Effector CD4-positive, alpha-beta T cell (primary cell): ENCODE measurements around the gene MPZL2. TPM values are rescaled to one million over a fixed set of nuclear protein-coding genes. Genes with fewer than 3 reads are reported as not detected.
"Not testable (repeated sequence)": the region's sequence is repeated elsewhere in the genome, so short reads cannot be mapped to it uniquely, and the experiment has no call there.

Experiments
- DNase-seq: peaks from one replicate; pipeline ENCODE4 v3.0.0-alpha.2; 2020
- total RNA-seq: gene quantifications from one replicate; lab custom pipeline; 2026; lab: John Stamatoyannopoulos, UW

MPZL2 gene
- total RNA-seq = not detected

DNA sequence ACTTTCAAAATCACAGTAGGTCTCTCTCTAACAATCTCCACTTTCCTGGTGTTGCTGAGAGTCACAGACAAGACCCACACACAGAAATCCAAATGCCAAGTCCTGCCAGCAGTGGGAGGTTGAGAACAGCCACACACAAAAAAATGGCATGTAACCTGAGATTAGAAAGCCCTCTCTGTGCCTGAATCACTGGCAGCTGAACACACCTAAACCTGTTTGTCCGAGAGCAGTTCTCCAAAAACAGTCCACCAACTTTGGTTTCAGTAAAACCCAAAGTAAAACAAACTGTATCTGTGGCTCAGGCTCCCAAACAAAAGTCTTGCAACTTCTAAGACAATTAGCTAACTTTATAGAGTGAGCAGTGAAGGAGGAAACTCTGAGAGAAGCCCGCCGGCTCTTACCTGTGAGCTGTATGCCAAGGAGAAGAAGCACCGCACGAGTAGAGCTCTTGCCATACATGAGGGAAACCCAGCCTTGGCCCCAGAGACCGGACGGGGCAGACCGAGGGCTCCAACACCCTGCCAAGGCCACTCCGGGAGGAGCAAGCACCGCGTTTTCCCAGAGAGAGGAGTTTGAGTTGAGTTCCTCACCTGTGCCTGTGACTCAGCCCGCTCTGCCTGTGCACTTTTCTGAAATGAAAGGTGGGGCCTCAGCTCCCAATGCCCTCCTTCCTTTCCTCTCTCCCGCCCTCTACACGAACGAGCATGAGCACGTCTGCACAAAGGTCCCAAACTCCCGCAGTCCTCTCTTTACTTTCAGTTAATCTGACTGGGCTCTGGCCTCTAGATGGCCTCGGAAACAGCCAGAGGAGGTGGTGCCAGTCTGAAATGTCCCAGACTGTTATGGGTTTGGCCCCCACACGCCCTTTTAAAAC is at the start of gene MPZL2:
MPZL2 (minus strand) TSS at position 603 of the 874 bp plus-strand sequence; CDS start at position 459, 144 bp downstream.
- DNase-seq = no peak

- no peak for DNase-seq
Observed at GRCh38 chr11:118313242-118313641, 49.1 kb upstream of the MPZL2 start.

GRCh38 chr11:118312328-118312727 is 48.2 kb upstream of the MPZL2 start:
- no peak for DNase-seq

DNA sequence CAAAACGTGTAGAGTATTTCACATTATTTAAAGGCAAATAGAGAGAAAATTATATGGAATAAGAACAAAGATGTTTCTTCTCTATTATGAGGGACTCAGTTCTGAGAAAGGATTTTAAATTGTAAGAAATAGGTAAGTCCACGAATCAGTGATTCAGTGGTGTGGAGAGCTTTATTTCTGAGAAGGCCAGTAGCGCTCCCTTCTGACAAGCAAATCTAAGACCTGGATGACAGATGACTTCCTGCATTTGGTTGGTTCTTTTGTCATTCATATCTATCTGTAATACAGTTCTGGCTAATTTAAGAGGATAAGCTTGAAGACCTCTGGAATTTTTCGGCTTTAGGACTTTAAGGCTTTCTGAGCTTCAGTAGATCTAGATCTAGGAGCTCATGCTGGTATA is 47.4 kb upstream of the MPZL2 start:
- DNase-seq = no peak

DNA sequence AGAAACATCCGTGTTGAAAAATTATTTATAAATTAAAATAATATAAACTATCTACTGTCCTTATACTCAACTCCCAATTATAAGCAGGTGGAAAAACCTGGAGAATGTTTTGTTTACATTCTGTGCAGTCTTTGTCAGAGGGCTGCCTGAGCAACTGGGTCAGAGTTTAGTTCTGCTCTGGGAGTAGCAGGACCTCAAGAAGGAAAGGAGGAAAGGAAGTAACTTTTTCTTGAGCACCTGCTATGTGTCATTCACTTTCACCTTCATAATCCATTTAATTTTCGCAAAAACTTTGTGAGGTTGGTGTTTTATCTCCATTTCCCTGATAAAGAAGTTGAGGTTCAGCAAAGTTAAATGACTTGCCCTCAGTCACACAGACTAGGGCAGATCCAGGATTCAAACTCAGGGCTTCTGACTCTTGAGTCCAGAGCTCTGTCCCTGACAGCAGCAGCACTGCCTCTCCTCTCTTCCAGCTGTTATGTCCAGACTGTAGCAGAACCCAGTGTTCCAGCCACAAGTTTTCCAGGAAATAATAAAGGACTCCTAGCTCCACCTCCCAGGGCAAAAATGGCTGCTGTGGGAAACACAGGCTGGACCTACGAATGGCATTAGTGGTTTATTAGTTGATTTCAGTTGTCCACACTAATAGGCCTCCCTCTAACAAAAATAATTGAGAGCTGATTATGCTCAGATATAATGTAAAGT is 46.8 kb upstream of the MPZL2 start:
- DNase-seq = no peak

DNA sequence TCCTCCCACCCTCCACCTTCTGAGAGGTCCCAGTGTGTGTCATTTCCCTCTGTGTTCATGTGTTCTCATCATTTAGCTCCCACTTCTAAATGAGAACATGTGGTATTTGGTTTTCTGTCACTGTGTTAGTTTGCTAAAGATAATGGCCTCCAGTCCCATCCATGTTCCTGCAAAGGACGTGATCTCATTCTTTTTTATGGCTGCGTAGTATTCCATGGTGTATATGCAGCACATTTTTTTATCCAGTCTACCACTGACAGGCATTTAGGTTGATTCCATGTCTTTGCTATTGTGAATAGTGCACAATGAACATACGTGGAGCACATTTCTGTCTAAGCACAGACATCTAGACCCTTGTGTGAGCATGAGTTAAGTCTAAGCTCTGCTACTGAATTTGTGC is 46.2 kb upstream of the MPZL2 start:
- DNase-seq = no peak

DNA sequence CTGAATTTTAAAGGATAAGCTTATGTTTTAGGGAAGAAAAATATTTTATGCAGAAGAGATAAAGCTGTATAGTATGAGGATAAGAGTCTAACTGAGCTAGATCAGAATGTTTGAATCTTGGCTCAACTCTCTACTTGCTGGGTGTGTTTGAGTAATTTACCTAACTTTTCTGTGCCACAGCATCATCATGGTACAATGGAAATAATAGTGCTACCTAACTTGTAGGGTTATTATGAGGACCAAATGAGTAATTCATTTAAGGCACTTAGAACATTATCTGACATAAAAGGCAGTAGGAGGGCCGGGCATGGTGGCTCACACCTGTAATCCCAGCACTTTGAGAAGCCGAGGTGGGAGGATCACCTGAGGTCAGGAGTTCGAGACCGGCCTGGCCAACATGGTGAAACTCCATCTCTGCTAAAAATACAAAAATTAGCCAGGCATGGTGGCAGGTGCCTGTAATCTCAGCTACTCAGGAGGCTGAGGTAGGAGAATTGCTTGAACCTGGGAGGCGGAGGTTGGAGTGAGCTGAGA is 45.0 kb upstream of the MPZL2 start:
- DNase-seq = not testable (repeated sequence)

DNA sequence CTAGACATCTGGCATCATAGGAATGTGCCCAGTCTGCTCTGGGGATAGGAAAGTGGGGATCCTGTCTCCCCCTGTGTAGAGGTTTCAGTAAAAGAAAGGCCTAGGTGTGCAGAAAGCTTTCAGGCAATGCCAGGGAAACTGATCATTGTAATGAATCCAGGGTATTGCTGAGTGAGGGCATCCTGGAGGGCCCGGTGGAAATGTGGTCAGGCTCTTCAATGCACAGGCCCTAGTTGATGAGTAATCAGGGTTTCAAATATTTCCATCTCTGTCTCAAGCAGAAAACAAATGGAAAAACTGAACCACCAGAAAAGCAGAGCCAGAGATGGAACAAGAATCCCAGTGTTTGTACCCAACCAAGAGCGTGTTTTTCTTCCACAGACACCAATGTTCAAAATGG is 42.5 kb upstream of the MPZL2 start:
- no peak for DNase-seq

- peak; percentile 36 for DNase-seq
Observed at GRCh38 chr11:118305726-118306125, 41.6 kb upstream of the MPZL2 start.

GRCh38 chr11:118304568-118305248 is 40.6 kb upstream of the MPZL2 start, which contains the start of gene CD3E:
TSS of gene CD3E (plus strand) at chr11:118304730. CDS start at chr11:118304953, 223 bp downstream.
- DNase-seq = peak; percentile 53

- no peak for DNase-seq
Observed at GRCh38 chr11:118304227-118304567, 40.1 kb upstream of the MPZL2 start.

DNA sequence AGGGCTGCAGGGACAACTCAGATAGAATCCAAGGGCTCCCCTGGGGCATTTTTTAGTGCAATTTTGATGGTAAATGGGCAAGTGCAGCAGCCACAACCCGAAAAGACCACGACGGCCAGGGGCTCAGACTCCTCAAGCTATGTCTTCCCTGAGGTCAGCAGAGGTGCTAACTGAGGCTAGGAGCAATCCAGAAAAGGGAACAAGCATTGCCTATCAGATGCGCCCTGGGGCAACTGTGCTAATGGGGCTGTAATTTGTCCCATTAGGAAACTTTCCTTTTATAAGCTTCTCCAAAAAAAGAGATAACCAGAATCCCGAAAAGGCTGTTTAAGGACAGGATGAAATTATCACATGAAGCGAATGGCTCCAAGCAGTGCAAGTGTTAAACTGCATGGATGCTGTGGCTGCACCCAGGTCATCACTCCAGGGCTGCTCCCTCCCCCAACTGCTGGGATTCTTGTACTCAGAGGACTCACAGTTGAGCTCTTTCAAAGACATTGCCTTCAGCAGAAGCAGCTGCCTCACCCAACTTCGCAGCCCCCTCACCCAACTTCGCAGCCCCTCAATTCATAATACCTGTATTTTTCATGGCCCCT is 37.6 kb upstream of the MPZL2 start:
- no peak for DNase-seq

DNA sequence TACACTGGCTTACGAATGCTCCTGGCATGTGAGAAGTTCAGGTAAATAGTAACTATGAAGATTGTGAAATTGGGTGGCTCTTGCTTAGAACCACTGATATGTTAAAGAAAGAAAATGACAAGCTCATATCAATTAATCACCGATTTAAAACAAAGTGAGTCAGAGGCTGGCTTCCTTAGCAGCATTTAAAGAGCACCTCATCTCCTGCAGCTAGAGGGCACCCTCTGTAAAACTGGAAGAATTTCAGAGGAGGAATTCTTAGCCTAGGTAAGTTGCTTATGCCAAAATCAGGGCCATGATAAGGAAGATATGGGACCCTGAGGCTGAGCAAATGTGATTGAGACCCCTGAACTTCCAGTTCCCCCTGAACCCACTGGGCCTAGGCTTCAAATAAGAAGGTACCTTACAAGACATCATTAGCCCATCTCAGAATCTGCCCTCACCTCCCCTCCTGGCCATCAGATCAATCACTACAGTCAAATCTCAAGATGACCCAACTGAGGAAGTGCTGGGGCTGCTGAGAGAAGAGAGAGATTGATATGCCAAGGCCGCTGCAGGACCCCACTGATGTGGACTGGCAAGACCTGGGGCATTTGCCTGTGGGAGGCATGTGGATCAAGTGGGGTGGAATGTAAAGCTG is 31.8 kb upstream of the MPZL2 start:
- DNase-seq = peak; percentile 38

DNA sequence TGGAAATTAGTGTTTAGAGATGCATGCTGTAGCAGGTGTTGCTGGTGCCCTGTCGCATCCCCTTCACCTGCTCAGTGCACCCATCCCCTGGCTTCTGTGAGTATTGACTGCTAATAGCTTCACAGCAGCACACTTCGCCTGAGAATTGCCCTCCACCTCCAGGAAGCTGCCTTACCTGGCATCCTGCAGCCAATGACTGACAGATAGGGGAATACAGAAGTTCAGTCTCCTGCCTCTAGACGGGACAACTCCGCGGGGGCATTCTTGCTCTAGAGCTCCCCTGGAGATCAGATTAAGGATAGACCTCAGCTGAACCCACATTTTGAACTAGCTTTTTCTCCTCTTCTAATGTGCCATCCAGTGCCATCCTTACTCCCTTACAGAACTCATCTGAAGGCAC is 31.1 kb upstream of the MPZL2 start:
- no peak for DNase-seq

DNA sequence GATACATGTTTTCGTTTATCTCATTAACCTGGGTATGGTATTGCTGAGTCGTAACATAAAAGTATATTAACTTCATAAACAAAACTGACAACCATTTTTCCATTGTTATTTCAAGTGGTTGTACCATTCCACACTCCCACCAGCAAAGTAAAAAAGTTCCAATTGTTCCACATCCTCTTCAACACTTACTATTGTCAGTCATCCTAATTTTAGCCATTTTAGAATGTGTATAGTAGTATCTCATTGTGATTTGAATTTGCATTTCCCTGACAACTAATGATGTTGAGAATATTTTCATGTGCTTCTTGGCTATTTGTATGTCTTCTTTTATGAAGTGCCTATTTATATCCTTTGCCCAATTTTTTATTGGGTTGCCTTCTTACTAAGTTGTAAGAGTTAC is 30.0 kb upstream of the MPZL2 start:
- DNase-seq = no peak

DNA sequence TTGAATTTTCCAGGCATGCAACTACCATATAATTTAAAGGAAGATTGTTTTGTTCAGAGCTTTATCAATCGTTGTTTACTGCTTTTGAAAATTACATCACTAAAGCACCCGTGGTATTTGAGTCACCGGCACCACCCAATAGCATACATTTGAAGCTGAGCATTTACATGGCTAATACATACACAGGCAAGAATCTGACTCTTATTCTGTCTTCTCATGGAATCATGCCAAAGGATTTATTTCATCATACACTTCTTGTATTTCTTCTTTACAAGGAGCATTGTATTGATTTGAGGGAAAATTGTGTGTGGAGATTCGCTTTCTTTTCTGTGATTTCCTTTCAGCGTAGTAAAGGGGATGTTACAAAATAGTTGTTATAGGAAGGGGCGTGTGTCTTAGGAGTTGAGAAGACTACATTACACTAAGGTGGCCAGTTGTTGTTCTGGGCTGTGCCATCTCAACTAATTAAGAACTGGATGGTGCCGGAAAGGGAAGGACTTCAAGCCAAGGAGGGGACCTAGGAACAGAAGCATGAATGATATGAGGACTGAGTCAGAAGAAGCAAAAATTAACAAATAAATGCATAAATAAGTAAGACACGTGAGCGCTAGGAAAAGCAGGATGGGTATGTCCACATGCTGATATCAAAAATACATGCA is 27.5 kb upstream of the MPZL2 start:
- DNase-seq = no peak

- peak; percentile 12 for DNase-seq
Observed at GRCh38 chr11:118290923-118291322, 26.8 kb upstream of the MPZL2 start.

DNA sequence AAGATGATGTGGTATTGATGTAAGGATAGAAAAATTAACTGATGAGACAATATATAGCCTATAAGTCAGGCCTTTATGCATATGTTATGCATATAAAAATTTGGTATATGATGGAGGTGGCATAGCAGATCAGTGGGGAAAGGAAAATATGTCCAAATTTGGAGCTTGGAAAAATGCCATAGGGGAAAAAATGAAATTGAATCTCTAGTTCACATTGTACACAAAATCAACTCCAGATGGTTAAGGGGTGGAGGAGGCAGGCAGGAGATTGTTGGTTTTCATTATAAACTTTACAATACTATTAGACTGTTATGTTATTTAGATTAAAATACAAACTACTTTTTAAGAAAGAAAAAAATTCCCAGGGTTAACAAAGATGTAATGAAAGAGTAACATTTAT is 25.3 kb upstream of the MPZL2 start:
- no peak for DNase-seq

DNA sequence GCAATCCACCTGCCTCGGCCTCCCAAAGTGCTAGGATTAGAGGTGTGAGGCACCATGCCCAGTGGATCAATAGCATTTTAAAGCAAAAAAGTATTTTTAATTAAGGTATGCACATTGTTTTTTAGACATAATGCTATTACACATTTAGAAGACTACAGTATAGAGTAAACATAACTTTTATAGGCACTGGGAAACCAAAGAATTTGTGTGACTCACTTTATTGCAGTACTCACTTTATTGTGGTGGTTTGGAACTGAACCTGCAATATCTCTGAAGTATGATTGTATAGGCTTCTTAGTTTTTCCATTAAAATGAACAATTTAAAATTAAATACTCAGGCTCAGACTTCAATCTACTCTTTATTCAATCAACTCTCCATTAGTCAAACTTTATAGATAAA is 22.9 kb upstream of the MPZL2 start:
- no peak for DNase-seq

- DNase-seq = no peak
Observed at GRCh38 chr11:118286545-118286944, 22.4 kb upstream of the MPZL2 start.

- DNase-seq = no peak
Observed at GRCh38 chr11:118283756-118284350, 19.8 kb upstream of the MPZL2 start.
